HG02938 (cell line): ENCODE results near the gene PAPSS2.
"Not testable (repeated sequence)": the region's sequence is repeated elsewhere in the genome, so short reads cannot be mapped to it uniquely, and the experiment has no call there.

Experiments
- ATAC-seq: cut with Tn5 transposase; IDR thresholded peaks from one replicate; pipeline ENCODE4 v1.9.1; 2021; ENCODE audit warnings: mild to moderate bottlenecking, moderate library complexity; ENCODE audit not compliant: unreplicated experiment

PAPSS2 gene

DNA sequence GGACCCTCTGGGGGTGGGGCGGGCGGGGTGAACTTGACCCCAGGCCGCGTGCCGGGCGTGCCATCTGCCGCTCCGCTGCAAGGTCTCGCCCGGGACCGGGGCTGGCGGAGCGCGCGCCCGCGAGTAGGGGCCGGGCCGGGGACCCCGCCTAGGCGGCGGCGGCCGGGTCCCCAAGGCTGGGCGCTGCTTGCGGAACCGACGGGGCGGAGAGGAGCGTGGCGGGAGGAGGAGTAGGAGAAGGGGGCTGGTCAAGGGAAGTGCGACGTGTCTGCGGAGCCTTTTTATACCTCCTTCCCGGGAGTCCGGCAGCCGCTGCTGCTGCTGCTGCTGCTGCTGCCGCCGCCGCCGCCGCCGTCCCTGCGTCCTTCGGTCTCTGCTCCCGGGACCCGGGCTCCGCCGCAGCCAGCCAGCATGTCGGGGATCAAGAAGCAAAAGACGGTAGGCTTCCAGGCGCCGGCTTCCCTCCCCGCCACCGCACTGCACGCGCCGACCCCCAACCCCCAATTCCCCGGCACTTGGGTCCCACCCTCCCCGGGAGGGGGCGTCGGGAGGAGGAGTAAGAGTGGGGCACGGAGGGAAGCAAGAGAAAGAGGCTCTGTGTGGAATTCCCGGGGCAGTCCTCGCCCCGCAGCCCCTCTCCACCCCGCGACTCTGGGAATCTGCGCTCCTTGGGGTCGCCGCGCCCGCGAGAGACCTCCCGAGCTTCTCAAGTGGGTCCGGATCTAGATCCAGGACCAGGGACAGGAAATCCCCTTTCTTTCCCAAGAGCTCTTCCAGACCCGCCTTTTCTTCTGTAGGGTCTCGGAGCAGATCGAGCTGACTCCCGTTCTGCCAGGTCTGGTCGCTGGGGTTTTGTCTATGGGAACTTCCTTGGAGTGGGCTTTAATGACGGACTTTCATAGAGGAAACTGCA, at the start of gene PAPSS2:
PAPSS2 (plus strand) TSS at position 308 of the 913 bp plus-strand sequence; CDS start at position 412, 104 bp downstream.
- no peak for ATAC-seq

DNA sequence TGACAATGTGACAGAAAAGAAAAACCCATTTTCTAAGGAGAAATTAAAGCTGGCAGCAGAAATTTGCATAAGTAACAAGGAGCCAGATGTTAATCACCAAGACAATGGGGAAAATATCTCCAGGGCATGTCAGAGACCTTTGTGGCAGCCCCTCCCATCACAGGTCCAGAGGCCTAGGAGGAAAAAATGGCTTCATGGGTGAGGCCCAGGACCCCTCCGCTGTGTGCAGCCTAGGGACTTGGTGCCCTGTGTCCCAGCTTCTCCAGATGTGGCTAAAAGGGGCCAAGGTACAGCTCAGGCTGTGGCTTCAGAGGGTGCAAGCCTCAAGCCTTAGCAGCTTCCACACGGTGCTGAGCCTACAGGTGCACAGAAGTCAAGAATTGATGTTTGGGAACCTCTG, 48.3 kb upstream of the PAPSS2 start:
- not testable (repeated sequence) for ATAC-seq

DNA sequence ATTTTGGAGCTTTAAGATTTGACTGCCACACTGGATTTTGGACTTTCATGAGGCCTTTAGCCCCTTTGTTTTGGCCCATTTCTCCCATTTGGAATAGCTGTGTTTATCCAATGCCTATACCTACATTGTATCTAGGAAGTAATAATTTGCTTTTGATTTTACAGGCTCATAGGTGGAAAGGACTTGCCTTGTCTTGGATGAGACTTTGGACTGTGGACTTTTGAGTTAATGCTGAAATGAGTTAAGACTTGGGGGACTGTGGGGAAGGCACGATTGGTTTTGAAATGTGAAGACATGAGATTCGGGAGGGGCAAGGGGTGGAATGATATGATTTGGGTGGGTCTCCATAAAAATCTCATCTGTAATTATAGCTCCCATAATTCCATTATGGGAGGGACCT, 47.6 kb upstream of the PAPSS2 start:
- no peak for ATAC-seq

DNA sequence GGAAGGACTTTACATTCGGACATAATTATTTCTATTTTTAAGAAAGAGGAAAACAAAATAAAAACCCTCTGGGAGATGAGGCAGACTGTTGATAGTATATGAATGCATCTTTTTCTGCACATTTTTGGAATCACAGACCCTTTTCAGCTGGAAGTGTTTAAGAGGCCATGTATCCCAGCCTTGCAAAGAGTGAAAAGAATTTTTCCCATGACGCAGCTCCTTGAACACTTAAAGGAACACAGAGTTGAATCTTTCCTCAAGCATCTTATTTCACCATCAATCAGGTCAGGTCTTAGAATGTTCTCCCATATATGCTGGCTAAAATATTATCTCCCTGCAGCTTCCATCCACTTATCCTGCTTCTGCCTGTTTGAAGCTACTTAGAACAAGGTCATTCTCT, 45.9 kb upstream of the PAPSS2 start:
- ATAC-seq, result no peak

DNA sequence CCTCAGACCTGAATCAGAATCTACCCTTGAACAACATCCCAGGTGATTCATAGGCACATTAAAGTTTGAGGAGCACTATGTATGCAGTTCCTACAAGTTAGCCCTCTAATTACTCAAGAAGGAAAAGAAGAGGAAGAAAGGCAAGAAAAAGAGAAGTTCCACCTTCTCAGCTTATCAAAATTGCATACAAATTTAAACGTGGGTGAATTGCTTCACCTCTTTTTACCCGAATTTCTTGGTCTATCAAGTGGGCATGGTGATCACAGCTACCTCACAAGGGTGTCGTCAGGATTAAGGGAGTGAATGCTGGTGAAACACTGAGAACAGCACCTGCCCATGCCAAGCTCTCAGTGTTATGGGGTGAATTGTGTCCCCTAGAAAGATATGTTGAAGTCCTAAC, 43.8 kb upstream of the PAPSS2 start:
- ATAC-seq, result no peak

DNA sequence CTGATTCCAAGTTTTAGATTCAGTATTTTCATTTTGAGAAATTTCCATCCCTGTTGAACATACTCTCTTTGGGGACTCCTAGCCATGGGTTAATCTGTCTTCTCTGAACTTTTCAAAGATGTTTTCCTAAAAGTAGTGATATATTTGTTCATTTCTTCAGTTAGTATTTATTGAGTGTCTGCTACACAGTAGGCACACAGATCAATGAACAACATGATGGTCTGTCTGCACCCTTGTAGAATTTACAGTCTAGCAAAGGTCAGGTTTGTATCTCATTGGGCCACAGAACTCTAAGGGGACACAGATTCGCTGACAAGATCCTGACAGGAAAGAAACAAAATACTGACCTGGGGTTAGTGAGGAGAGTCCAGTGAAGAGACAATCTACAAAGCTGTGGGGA, 42.2 kb upstream of the PAPSS2 start:
- no peak for ATAC-seq

DNA sequence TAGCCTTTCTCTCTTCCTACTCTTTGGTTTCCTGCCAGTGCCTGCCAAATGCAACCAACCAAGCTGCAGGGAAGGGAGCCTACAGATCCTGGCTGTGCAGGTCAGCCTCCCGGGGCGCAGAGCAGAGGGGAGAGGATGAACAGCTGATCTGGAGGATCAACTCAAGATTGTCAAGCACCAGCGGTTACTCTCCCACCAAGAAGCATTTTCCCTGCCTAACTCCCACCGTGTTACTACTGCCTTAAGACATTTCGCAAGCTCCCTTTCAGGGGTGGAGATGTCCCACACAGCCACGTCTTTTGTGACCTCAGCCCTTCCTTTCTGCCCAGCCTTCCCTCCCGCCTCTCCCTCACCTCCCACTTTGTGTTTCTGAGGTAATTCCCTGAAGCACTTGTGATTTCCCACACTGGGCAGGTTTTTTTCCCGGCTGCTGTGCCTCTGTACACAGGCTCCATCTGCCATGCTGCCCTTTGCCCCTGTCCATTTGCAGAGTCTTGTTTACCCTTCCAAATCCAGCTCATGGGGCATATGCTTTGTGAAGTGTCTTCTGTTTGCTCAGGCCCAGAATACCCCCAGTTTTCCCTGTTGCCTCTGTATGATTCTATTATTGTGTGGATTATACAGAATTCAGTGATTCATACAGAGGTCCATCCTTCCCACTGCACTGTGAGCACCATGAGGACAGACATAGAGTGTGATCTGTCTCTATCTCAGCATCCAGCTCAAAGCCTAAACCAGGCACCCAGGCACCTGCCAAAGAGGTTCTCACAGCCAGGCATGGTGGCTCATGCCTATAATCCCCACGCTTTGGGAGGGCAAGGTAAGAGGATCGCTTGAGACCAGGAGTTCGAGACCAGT, 40.9 kb upstream of the PAPSS2 start:
- no peak for ATAC-seq

DNA sequence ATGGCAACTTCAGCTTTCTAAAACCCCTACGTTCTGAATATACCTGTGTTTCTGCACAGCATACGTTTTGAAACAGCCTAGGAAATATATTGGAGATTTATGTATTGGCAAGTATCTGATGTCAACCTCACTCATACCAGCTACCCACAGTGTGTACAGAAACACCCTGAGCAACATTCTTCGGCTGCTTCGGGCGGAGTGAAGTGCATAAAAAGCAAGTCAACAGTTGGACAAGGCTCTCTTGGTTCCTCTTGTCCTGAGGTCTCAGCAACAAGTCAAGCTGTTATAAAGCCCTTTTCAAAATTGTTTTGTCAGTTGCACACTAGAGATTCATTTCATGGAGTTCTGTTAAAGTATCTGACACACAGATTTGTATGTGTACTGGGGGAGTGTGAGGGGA, 40.0 kb upstream of the PAPSS2 start:
- no peak for ATAC-seq

DNA sequence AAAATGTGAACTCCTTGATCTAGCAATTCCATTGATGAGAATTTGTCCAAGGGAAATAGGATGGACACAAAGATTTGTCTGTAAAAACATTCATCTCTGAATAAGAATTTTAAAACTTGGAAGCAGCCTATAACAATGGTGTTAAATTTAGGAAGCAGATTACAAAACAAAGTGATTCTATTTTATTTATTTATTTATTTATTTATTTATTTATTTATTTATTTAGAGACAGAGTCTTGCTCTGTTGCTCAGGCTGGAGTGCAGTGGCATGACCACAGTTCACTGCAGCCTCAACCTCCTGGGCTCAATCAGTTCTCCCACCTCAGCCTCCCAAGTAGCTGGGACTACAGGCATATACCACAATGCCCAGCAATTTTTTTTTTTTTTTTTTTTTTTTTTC, 38.2 kb upstream of the PAPSS2 start:
- not testable (repeated sequence) for ATAC-seq

DNA sequence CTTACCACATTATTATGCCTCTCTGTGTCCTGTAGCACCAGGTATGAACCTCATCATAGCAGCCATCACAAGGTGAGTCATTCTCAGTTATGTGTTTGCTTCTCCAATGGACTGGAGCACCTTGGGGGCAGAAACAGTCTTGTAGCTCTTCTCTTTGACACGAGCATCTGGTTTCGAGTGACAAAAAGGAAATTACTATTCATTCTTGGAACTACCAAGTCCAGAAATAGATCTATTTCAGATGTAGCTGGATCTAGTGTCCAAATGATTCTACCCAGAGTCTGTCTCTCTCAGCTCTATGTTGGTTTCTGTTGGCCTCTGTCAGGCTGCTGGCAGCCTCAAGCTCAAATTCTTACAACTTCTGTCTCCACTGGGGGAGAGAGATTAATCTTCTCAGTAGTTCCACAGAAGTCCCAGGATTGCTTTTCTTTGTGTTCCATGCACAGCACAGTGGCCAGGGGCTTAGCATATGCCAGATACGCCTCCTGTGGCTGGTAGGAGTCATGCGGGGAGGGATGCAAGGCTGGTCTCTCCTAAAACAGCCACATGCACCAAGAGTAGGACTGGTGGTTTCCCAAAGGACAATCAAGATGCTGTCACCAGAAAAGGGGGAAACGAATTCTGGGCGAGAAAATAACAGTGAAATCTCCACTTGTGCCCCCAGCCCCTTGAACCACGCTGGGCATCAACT, 37.2 kb upstream of the PAPSS2 start:
- peak; percentile 58 for ATAC-seq

DNA sequence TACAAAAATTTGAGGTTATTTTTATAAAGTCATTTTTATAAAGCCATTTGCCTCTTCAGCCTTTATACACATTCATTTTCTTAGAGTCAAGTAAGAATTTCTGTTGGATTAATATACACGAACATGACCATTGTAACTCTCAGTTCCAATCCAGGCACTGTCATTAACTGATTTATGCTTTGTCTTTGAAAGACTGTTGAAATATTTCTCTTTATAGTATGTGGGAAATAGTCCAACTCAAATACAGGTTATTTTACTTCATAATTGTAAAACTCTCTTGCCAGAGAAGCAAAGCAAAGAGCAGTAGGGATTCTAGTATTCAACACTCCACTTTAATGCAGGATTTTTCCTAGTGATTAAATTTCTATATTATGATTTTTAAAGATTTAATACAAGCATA, 36.5 kb upstream of the PAPSS2 start:
- no peak for ATAC-seq

DNA sequence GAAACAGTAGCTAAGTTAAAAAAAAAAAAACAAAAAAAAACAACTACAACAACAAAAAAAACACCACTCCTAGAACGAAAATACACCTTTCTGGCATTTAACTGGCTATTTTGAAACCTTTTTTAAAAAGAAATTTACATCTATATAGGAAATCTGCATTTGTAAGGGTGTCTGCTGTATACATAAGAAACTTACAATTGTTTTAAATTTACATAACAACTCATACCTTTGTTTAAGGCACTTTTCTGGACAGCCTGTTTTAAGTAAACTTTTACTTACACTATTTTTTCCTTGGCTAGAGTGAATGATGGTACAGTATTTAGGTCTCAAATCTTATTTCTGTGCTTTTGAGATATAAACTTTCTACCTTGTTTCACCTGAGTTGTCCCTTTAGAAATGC, 34.0 kb upstream of the PAPSS2 start:
- no peak for ATAC-seq

DNA sequence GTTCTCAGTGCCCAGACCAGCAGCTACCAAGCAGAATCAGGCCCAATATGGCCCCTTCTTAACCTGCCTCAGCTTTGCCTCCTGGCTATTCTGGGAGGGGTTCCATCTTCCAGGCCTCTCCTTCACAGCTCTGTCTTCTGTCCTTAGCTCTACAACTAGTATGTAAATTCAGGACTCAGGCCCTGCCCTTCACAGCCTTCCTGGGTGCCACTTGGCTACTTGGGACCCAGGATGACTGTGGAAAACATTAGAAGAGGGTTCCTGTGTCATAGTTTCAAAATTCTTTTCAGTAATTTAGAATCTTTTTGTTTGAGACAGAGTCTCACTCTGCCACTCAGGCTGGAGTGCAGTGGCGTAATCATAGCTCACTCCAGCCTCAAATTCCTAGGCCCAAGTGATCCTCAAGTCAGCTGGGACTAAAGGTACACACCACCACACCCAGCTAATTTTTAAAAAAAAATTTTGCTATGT, 33.2 kb upstream of the PAPSS2 start:
- ATAC-seq, result no peak

DNA sequence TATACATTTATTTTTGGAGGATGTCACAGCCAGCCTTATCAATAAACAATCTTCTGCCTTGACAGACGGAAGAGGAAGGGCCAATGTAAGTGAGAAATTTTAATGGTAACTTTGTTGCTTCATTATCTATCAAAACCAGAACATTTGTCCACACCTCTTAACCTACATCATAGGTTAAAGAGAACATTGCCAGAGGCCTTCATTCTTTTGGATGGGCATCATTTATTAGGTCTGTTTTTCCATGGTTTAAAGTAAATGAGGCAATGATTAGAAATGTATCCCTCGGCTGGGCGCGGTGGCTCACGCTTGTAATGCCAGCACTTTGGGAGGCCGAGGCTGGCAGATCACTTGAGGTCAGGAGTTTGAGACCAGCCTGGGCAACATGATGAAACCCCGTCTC, 29.5 kb upstream of the PAPSS2 start:
- no peak for ATAC-seq

DNA sequence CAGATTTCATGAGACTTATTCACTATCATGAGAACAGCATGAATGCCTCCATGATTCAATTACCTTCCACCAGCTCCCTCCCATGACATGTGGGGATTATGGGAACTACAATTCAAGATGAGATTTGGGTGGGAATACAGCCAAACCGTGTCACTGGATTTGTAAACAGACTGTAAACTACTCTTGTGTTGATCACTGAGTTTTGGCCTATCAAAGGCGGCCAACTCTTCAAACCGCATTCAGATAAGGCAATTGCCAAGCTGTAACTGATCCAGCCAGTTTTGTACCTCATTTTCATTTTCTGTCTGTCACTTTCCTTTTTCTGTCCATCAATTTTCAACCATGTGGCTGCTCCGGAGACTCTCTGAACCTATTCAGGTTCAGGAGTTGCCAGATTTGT, 27.2 kb upstream of the PAPSS2 start:
- ATAC-seq, result no peak

DNA sequence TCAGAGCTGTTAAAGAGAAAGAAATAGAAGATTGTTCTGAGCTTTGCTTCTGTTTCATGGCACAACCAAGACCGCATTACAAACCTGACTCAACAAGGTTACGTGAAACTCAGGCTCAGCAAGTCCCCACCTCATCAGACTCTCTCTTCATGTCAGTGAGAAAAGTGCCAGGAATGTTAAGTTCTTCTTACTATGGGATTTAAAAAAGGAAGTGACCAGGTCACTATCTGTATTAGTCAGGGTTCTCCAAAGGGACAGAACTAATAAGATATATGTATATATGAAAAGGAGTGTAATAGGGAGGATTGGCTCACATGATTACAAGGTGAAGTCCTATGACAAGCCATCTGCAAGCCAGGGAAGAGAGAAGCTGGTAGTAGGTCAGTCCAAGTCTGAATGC, 25.4 kb upstream of the PAPSS2 start:
- ATAC-seq, result no peak

DNA sequence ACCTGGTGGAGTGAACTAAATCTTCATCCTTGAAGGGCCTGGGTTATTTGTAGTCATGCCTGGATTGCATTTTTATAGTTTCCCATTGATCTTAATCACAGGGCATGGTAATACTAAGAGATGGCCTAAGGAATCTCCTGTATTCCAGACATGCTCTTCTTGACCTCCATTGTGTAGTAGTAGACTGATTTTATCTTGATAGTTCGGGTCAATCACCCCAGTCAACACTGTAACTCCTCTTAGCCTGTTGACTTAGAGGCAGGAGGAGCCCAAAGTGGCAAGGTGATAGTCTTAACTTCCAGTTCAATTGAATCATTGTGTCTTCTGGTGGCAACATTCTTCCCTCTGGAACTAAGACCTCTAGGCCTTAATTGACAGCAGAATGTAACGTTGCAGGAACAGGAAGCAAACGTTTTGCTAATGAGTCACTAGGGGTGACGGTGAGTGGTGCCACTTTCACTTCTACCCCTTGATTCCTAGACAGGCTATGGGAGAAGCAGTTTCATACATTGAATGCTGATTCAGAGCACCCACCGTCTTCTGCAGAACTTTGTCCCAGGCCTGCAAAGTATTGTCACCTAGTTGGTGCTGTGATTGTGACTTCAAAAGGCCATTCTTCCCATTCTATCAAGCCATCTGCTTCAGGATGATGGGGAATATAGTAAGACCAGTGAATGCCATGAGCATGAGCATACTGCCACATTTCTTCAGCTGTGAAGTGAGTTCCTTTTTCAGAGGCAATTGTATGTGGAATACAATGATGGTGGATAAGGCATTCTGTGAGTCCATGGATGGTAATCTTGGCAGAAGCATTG, 24.0 kb upstream of the PAPSS2 start:
- peak; percentile 54 for ATAC-seq

DNA sequence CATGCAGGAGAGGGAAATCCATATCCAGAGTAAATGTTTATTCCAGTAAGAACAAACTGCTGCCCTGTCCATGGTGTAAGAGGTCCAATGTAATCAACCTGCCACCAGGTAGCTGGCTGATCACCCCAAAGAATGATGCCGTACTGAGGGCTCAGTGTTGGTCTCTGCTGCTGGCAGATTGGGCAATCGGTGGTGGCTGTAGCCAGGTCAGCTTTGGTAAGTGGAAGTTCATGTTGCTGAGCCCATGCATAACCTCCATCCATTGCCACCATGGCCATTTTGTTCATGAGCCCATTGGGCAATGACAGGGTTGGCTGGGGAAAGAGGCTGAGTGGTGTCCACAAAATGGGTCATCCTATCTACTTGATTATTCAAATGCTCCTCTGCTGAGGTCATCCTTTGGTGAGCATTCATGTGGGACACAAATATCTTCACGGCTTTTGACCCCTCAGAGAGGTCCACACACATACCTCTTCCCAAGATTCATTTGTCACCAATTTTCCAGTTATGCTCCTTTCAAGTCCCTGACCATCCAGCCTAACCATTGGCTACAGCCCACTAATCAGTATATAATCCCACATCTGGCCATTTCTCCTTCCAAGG, 23.3 kb upstream of the PAPSS2 start:
- no peak for ATAC-seq

DNA sequence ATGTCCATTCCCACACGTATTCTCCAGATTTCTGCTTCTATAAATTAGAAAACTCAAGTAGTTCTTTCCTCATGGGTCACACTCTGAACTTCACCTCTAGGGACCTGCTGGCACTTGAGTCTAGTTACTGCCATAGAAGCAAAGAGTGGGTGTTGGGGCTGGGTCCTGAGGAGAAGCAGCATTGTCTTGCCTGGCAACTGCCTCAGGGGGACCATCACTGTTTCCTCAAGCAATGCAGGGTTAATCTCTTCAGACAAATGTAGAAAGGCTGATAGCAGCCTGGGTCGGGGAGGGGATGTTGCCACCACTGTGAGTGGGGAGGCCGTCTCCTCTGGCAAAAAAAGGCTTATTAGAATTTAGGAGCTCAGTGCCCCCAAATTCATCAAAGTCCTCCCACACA, 20.2 kb upstream of the PAPSS2 start:
- ATAC-seq, result no peak

DNA sequence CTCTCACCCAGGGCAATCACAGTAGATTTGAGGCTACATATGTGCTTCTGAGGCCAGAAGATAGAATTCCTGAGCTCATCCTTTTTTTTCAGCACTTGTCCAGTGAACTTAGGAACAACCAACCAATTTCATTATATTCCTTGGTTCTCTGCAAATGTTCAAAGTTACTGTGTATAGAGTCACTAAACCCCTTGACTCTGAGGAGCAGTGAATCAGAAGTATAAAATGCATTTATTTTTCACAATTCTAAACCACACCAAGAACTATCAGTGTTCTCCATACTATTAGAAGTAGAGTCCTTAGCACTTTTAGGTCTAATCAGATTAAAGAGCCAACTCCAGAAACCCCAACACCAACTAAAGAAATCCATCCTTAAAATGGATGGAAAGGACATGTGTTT, 19.6 kb upstream of the PAPSS2 start:
- no peak for ATAC-seq
